Mesenchymal stem cell (in vitro differentiated cells and primary cell): ENCODE measurements around the gene LAIR2.

ENCODE experiments used
- DNase-seq: peaks from one replicate; pipeline ENCODE4 v3.0.0-alpha.2; 2013
- H2AFZ ChIP-seq: one replicate; pipeline ENCODE4 v1.6.1; 2013; ENCODE audit warnings: low read depth, mild to moderate bottlenecking, control low read depth, inconsistent platforms, low read length, moderate library complexity
- H2AK5ac ChIP-seq: 2 replicates; pipeline ENCODE4 v1.6.1; 2013; ENCODE audit warnings: low read length, moderate library complexity, mild to moderate bottlenecking, inconsistent platforms; ENCODE audit not compliant: severe bottlenecking
- H2BK120ac ChIP-seq: one replicate; pipeline ENCODE4 v1.6.1; 2013; ENCODE audit warnings: low read depth, mild to moderate bottlenecking, inconsistent platforms, low read length, moderate library complexity
- H2BK12ac ChIP-seq, 2 experiments: one replicate each; pipeline ENCODE4 v1.6.1; 2013; ENCODE audit warnings: inconsistent platforms in 2 of 2, low read length in 2 of 2, mild to moderate bottlenecking in 2 of 2, moderate library complexity in 2 of 2, control low read depth in 1 of 2
- H2BK15ac ChIP-seq: one replicate; pipeline ENCODE4 v1.6.1; 2013; ENCODE audit warnings: mild to moderate bottlenecking, low read depth, inconsistent platforms; ENCODE audit not compliant: poor library complexity, severe bottlenecking
- H2BK5ac ChIP-seq: 2 replicates; pipeline ENCODE4 v1.6.1; 2013; ENCODE audit warnings: low read depth, mild to moderate bottlenecking, low read length, control low read depth, inconsistent platforms; ENCODE audit not compliant: poor library complexity, severe bottlenecking
- H3K14ac ChIP-seq, 2 experiments: one replicate each; pipeline ENCODE4 v1.6.1; 2013; ENCODE audit warnings: inconsistent platforms in 2 of 2, low read length in 2 of 2, control low read depth in 1 of 2, mild to moderate bottlenecking in 1 of 2, moderate library complexity in 1 of 2
- H3K18ac ChIP-seq, 2 experiments: one replicate each; pipeline ENCODE4 v1.6.1; 2013; ENCODE audit warnings: inconsistent platforms in 2 of 2, low read length in 2 of 2, control low read depth in 1 of 2, low read depth in 1 of 2, mild to moderate bottlenecking in 1 of 2
- H3K23ac ChIP-seq, 2 experiments: one replicate each; pipeline ENCODE4 v1.6.1; 2013; ENCODE audit warnings: inconsistent platforms in 2 of 2, low read length in 2 of 2, mild to moderate bottlenecking in 2 of 2, moderate library complexity in 2 of 2, control low read depth in 1 of 2
- H3K27ac ChIP-seq: 2 replicates; pipeline ENCODE4 v1.5.1; 2013; ENCODE audit warnings: mild to moderate bottlenecking, moderate library complexity, low read length, control low read depth, inconsistent platforms; ENCODE audit not compliant: poor library complexity, severe bottlenecking
- H3K27me3 ChIP-seq, 2 experiments: 2 replicates each; pipeline versions ENCODE4 v1.6.1 to v1.7.0; 2013; ENCODE audit warnings: low read length in 2 of 2, mild to moderate bottlenecking in 2 of 2, moderate library complexity in 2 of 2, control low read depth in 1 of 2, inconsistent platforms in 1 of 2; ENCODE audit not compliant: control insufficient read depth in 1 of 2, insufficient read depth in 1 of 2
- H3K36me3 ChIP-seq, 2 experiments: 2 replicates each; pipeline versions ENCODE4 v1.6.1 to v1.7.0; 2013; ENCODE audit warnings: low read length in 2 of 2, control low read depth in 1 of 2, inconsistent platforms in 1 of 2, low read depth in 1 of 2, mild to moderate bottlenecking in 1 of 2; ENCODE audit not compliant: insufficient read depth in 2 of 2, control insufficient read depth in 1 of 2
- H3K4ac ChIP-seq, 2 experiments: one replicate each; pipeline ENCODE4 v1.6.1; 2013; ENCODE audit warnings: inconsistent platforms in 2 of 2, low read length in 2 of 2, mild to moderate bottlenecking in 2 of 2, moderate library complexity in 2 of 2, control low read depth in 1 of 2, low read depth in 1 of 2
- H3K4me1 ChIP-seq: 2 replicates; pipeline ENCODE4 v1.6.1; 2013; ENCODE audit warnings: low read depth, low read length, control low read depth; ENCODE audit not compliant: control insufficient read depth, insufficient read depth
- H3K4me2 ChIP-seq: 2 replicates; pipeline ENCODE4 v1.6.1; 2013; ENCODE audit warnings: low read length, mild to moderate bottlenecking, inconsistent platforms; ENCODE audit not compliant: poor library complexity, severe bottlenecking
- H3K4me3 ChIP-seq, 2 experiments: 2 replicates each; pipeline versions ENCODE4 v1.5.1 to v1.7.0; 2013; ENCODE audit warnings: low read length in 2 of 2, mild to moderate bottlenecking in 2 of 2, control low read depth in 1 of 2, low read depth in 1 of 2; ENCODE audit not compliant: insufficient read depth in 1 of 2
- H3K79me1 ChIP-seq: replicated peaks from 2 replicates; pipeline ENCODE4 v1.6.1; 2013; ENCODE audit warnings: mild to moderate bottlenecking, control low read depth, low read length, inconsistent platforms; ENCODE audit not compliant: poor library complexity, severe bottlenecking
- H3K9ac ChIP-seq: 2 replicates; pipeline ENCODE4 v1.7.0; 2013; ENCODE audit warnings: mild to moderate bottlenecking, low read length, moderate library complexity
- H3K9me3 ChIP-seq: 2 replicates; pipeline ENCODE4 v1.7.0; 2013; ENCODE audit warnings: mild to moderate bottlenecking, low read length; ENCODE audit not compliant: control insufficient read depth
- H4K8ac ChIP-seq: one replicate; pipeline ENCODE4 v1.6.1; 2013; ENCODE audit warnings: inconsistent platforms, mild to moderate bottlenecking, low read length, moderate library complexity
- H4K91ac ChIP-seq: one replicate; pipeline ENCODE4 v1.6.1; 2013; ENCODE audit warnings: mild to moderate bottlenecking, low read length, inconsistent platforms
- WGBS: methylation state at CpG from one replicate; pipeline ENCODE4 v1.1.7; 2013; ENCODE audit warnings: mixed read lengths; 5-methylcytosine and 5-hydroxymethylcytosine counted together

The LAIR2 gene

GRCh38 chr19:54475706-54476105 is 26.9 kb upstream of the LAIR2 start:
- no peak for DNase-seq
- Histone ChIP-seq H3K23ac (no peak overlapping the region), H2BK5ac (no peak overlapping the region), H3K4me1 (peaks cover 18% of the 10 kb centered on the region), H2BK120ac (no peak overlapping the region), H4K8ac (no peak overlapping the region), H2BK12ac (no peak overlapping the region), H3K79me1 (no peaks in the 10 kb centered on the region), H3K4ac (no peak overlapping the region), H3K18ac (no peak overlapping the region), H2AK5ac (no peak overlapping the region), H3K4me3 (no peak overlapping the region), H3K9ac (no peak overlapping the region), H3K36me3 (no peaks in the 10 kb centered on the region), H4K91ac (no peak overlapping the region), H3K9me3 (no peaks in the 10 kb centered on the region), H2AFZ (no peak overlapping the region), H3K14ac (no peak overlapping the region), H3K27ac (no peak overlapping the region), H3K27me3 (peaks cover 9 to 23% of the 10 kb centered on the region in 2 experiments), H2BK15ac (no peak overlapping the region), H3K4me2 (no peak overlapping the region)
- 89% methylated on average over 11 of the region's 11 CpGs for WGBS

- Histone ChIP-seq H2AK5ac (no peak overlapping the region), H3K27ac (no peak overlapping the region), H3K9ac (no peak overlapping the region), H2BK15ac (no peak overlapping the region), H3K18ac (no peak overlapping the region), H3K4me2 (no peak overlapping the region), H3K14ac (no peak overlapping the region), H4K8ac (no peak overlapping the region), H4K91ac (no peak overlapping the region), H2BK12ac (no peak overlapping the region), H2AFZ (no peak overlapping the region), H3K36me3 (no peaks in the 10 kb centered on the region), H3K4me1 (peaks cover 9% of the 10 kb centered on the region), H3K4ac (no peak overlapping the region), H3K9me3 (no peaks in the 10 kb centered on the region), H3K27me3 (peaks cover 0 to 20% of the 10 kb centered on the region in 2 experiments), H3K23ac (no peak overlapping the region), H3K79me1 (no peaks in the 10 kb centered on the region), H3K4me3 (no peak overlapping the region), H2BK120ac (no peak overlapping the region), H2BK5ac (no peak overlapping the region)
- DNase-seq = no peak
- WGBS = 86% methylated on average over 2 of the region's 3 CpGs
Measured at GRCh38 chr19:54477650-54478049, 25.0 kb upstream of the LAIR2 start.

GRCh38 chr19:54478677-54479266 is 23.9 kb upstream of the LAIR2 start:
- H4K8ac ChIP-seq = no peak overlapping the region
- H3K36me3 ChIP-seq = no peaks in the 10 kb centered on the region
- H3K9me3 ChIP-seq = no peaks in the 10 kb centered on the region

GRCh38 chr19:54480051-54480450 is 22.6 kb upstream of the LAIR2 start:
- Histone ChIP-seq H2BK120ac (no peak overlapping the region), H3K27me3 (peaks cover 0 to 19% of the 10 kb centered on the region in 2 experiments), H4K8ac (no peak overlapping the region), H3K4ac (no peak overlapping the region), H3K27ac (no peak overlapping the region), H3K79me1 (no peaks in the 10 kb centered on the region), H3K36me3 (no peaks in the 10 kb centered on the region), H3K23ac (no peak overlapping the region), H2BK12ac (no peak overlapping the region), H3K9ac (no peak overlapping the region), H2AK5ac (no peak overlapping the region), H4K91ac (no peak overlapping the region), H2BK15ac (no peak overlapping the region), H3K9me3 (no peaks in the 10 kb centered on the region), H2AFZ (no peak overlapping the region), H3K4me1 (no peaks in the 10 kb centered on the region), H3K14ac (no peak overlapping the region), H3K18ac (no peak overlapping the region), H2BK5ac (no peak overlapping the region), H3K4me3 (no peak overlapping the region), H3K4me2 (no peak overlapping the region)
- 95% methylated on average over 1 of the region's 2 CpGs for WGBS
- no peak for DNase-seq

More at GRCh38 chr19:54478677-54479266, 23.9 kb upstream of the LAIR2 start:
- Histone ChIP-seq H3K27me3 (peaks cover 0 to 16% of the 10 kb centered on the region in 2 experiments), H2BK15ac (no peak overlapping the region), H2BK120ac (no peak overlapping the region), H2BK12ac (no peak overlapping the region), H3K14ac (no peak overlapping the region), H3K4ac (no peak overlapping the region), H2AK5ac (no peak overlapping the region), H3K18ac (no peak overlapping the region), H3K27ac (no peak overlapping the region), H3K4me1 (peaks cover 2% of the 10 kb centered on the region), H2BK5ac (no peak overlapping the region), H3K9ac (no peak overlapping the region), H4K91ac (no peak overlapping the region), H3K4me2 (no peak overlapping the region), H2AFZ (no peak overlapping the region), H3K79me1 (no peaks in the 10 kb centered on the region), H3K23ac (no peak overlapping the region), H3K4me3 (no peak overlapping the region)
- WGBS = 11% methylated on average over 8 of the region's 10 CpGs
- DNase-seq = peak; percentile 73
